H54 (cell line): ENCODE measurements around the gene CAMSAP1.

ENCODE experiments used
- DNase-seq: peaks from one replicate; pipeline ENCODE4 v3.0.0; 2011; ENCODE audit warnings: low spot score, mixed read lengths; ENCODE audit not compliant: insufficient read length
- FAIRE-seq: peaks from 3 replicates; lab custom pipeline; 2011; peaks lifted over from hg19 to GRCh38; lab: Jason Lieb, UNC
- POLR2A ChIP-seq: IDR thresholded peaks from 2 replicates; pipeline ENCODE4 v1.6.1; 2011; ENCODE audit warnings: low read depth, mild to moderate bottlenecking, low read length

CAMSAP1 gene

DNA sequence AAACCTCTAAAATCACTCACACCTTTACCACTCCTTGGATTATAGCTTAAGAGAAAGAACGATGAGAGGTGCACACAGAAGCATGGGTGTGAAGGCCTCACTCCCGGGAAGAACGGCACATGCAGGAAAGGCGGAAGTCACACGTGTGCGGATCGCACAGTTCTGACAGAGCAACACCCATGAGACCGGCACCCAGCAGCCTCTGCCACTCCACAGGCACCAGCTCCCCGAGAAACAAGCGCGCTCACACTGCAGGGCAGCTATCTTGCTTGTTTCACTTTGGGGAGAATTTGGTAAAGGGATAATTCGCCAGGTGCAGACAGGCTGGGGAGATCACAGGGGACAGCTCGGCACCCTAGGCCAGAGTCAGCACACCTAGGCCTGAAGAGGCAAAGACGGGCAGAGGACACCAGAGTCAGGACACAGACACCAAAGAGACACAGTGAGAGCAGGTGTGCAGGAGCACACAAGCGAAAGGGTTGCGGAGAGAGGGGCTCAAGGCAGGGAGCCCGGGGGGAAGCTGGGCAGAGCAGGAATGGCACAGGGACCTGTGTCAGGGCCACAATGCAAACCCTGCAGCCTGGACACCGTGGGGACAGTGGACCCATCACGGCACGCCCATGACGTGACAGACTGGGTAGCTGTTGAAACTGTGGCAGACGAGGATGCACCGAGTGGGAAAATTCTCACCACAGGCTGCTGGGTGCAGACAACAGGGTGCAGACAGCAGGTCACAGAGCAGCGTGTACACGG lies 81.7 kb downstream of the CAMSAP1 start:
- TF ChIP-seq POLR2A, result no peak
- FAIRE-seq (no peak), DNase-seq (no peak)

DNA sequence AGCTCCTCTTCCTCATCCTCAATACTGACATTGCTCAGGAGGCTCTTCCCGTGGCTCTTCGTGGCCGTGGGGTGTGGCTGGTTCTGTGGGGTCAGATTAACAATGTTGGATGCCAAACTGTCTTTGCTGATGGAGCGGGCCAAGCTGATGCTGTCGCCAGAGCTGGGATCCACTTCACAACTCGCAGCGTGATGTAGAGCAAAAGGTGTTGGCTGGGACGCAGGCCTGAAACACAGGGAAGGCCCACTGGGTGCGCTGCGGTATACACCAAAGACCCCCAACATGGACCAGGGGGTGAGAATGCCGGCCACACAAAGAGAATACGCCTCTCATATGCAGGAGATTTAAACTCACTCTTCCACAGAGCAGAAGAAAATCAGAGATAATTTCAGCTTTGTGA lies 84.3 kb downstream of the CAMSAP1 start:
- DNase-seq (no peak), FAIRE-seq (no peak)
- no peak for TF ChIP-seq POLR2A

DNA sequence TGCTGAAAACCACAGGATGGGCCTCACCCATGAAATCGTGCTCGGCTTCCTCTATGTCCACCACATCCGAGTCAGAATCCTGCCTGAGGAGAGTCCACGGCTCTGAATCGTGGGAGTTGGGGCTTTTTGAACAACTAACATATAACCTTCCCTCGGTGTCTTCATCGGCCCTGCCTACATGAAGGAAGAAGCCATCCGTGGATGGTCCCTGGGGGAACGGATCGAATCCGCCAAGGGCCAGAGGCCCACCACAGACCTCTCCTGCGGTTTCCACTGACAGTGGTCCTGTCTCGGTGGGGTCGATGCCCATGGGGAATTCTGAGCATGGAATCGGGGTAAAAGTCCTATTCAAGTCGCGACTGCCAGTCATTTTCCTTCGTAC lies 85.0 kb downstream of the CAMSAP1 start:
- DNase-seq, result no peak
- no peak for TF ChIP-seq POLR2A
- FAIRE-seq, result no peak

DNA sequence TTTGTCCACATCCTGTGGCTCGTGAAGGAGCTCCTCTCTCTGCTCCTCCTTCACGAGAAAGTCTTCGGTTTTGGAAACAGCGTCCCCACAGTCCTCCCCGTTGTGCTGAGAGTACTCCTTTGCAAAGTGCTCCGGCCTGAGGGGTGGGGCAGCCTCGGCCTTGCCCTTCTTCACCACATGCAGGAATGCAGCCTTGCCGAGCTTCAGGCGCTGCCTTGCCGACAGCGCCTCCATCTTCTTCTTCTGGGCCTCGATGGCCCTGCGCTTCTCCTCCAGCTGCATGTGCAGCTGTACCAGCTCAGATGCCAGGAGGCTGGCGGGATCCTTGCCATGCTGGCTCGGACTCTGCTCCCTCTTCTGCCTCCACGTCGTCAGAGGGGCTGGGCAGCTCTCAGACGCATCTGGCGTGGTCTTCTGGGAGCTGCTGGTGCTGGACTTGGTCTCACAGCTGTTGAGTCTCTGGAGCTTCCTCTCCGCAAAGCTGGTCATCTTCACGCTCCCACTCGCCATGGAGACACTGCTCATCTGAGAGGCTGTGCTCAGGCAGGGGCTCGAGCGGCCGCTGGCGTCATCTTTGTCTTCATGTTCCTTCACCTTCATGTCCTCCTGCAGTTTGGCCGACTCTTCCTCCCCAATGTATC lies 85.5 kb downstream of the CAMSAP1 start:
- DNase-seq (no peak), FAIRE-seq (no peak)
- no peak for TF ChIP-seq POLR2A

DNA sequence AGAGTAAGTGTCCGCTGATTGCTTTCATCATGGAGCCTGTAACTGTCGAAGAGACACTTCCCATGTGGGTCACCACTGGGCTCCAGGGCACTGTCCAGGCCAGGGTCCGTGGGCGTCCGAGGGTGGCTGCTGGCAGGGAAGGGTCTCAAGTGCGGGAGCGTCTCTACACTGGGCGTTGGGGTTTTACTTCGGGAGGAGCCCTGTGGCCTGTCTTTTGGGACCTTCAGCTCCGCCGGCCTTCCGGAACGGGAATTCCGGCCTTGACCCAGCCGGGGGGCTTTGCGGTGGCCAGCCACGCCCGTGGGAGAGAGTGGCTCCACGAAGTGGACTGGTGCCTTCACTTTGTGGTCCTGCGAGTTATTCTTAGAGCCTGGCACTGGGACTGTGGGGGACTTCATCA lies 86.2 kb downstream of the CAMSAP1 start:
- DNase-seq, result no peak
- TF ChIP-seq POLR2A, result no peak
- FAIRE-seq, result no peak

DNA sequence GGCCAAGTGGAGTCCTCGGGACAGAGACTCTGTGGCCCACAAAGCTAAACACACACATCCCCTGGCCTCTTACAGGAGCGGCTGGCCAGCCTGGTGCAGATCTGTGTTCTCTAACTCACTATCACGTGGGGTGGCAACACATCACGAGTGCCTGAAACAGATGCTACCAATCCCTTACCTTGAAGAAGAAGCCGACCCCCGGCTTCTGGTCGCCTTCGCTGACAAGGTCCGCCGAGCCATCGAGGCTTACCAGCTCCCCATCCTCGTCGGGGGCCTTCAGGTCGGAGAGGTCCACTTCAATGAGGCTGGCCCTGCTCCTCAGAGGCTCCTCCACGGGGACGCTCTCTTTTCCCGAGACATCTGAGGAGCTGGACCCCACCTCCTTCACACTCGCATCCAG lies 86.7 kb downstream of the CAMSAP1 start:
- no peak for TF ChIP-seq POLR2A
- no peak for DNase-seq
- no peak for FAIRE-seq

DNA sequence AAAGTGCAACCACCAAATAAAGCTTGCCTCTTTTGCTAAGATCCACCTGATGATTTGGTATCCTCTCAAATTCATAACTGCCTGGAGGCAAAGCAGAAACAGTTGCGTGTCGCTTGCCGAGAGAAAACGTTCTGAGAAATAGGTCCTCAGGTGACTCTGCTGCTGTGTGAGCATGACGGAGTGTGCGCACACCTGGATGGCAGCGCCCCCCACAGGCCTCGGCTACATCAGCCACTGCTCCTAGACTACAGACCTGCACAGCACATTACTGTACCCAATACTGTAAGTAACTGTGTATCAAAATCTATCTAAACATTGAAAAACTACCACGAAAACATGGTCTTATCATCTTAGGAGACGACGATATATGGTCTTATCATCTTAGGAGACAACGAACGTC lies 87.4 kb downstream of the CAMSAP1 start:
- DNase-seq (no peak), FAIRE-seq (no peak)
- no peak for TF ChIP-seq POLR2A

DNA sequence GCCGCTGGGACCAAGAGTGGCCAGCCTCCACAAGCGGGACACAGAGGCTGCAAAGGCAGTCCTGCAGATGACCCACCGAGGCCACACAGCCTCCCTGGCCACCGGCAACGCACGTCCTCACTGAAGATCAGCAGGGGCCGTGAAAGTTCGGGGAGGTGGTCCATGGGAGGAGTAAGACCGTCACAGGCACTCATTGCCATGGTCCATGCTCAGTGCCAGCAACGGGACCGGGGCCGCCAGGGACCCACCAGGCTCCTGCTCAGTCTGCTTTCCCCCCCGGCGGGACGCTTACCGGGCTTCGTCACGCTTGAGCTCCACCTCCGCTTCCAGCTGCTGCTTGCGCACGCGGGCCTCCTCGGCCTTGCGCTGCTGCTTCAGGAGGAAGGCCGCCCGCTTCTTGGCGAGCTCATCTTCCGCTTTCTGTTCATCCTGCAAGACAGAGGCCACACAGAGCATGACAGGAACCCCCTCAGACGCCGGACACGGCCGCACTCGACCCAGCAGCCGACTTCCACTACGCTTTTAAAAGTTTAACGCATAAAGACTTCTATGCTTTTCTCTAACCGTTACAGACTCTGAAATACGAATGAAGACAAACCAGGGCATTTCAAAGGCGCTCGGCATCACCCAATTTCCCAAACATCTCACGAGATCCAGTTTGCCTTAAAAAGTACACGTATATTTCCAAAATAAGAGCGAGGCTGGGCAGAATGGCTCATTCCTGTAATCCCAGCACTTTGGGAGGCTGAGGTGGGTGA lies 88.4 kb downstream of the CAMSAP1 start:
- DNase-seq (no peak), FAIRE-seq (no peak)
- TF ChIP-seq POLR2A, result no peak

DNA sequence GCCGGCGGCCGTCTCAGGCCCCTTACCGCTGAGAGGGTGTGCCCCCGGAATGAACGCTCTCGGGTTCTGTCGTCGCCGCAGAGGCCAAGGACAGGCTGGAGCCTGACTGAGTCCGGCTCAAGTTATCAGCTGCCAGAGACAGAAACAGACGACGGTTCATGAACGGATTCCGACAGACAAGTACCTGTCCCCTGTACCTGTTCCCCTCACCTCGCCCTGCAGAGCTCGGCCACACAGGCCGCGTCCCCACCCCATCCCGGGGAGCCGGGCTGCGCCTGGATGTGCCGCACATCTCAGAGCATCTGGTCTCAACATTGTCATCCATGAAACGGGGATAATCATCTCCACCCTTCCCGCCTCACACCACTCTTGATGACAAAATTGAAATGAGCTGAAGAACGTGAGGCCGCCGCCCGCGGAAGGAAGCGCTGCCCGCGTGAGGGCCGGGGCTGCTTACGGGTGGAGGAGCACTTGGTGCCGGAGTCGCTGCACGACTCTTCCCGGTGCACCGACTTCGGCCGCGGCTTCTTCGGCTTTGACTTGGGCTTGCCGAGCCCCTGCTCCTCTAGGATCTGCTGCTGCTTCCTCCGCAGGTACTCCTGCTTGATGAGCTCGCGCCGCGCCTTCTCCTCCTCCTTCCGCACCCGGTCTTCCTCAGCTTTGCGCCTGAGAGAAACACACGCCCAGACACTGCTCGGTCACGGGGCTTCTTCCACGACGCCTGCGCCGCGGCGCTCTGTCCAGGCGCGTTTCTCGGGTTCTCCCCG lies 89.2 kb downstream of the CAMSAP1 start:
- no peak for DNase-seq
- no peak for TF ChIP-seq POLR2A
- FAIRE-seq, result no peak

DNA sequence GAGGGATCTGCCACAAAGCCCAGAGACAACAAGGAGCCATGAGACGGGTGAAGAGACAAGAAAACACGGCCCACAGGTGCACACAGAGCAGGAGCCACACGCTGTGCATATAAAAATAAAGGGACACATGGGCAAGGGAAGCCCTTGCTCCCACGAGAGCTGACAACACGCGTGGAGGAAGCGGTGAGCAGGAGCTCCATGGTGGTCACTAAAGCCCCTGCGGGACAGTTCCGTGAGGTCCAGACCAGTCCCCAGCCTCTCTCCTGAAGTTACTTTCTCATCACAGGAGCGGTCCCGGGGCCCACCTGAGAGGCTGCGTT lies 90.7 kb downstream of the CAMSAP1 start:
- DNase-seq (no peak), FAIRE-seq (no peak)
- TF ChIP-seq POLR2A, result no peak

DNA sequence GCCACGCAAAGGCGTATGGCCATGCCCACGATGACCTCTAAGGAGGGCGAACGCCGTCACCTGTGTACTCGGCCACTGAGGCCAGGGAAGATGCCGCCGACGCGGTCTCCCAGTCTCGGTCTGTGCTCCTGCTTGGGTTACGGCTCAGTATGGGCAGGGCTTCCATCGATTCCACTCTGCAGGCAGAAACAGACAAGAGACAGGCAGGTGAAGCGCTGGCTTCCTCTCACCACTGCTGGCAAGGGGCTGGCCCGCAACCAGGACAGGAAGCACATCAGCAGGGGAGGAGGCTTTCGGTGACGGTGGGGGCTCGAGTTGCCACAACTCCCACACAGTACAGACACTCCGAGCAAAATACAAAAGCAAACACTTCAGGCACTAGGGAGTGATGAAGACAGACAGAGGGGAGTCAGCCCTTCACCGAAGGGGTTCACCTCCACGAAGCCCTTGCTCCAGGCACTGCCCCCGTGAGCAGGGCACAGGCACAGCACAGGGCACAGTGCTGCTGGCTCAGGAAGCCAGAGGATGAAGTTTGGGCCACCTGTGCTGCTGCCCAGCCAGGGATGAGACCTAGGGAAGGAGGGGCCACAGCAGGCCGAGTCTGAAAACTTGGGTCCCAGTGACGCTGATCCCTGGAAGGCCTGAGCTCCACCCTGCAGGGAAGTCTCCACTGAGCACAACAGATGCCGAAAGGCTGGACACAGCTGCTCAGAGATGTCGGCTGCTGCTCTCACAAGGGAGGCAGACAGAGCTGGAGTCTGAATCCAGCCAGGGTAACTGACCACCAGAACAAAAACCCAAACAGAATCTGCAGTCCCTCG lies 91.3 kb downstream of the CAMSAP1 start:
- TF ChIP-seq POLR2A, result no peak
- DNase-seq, result no peak
- FAIRE-seq, result no peak

DNA sequence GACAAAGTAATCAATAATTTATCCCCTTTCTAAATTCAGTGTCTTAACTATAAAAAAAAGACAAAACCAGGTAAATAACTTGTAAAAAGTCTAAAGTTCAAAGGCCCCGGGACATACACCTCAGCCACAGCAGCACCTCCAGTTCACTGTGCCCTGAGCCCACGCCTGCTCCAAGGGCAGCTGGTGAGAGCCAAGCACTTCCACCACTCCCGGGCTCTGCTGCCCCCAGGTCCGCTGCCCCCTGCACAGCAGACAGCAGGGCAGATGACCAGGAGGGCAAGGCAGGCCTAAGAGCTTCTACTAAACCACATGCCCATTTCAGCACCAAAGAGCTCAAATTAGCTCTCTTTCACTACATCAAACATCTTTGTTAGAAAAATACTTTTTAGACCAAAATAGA lies 91.9 kb downstream of the CAMSAP1 start:
- no peak for DNase-seq
- no peak for TF ChIP-seq POLR2A
- no peak for FAIRE-seq
